Coronary artery (tissue), 2 donors: ENCODE results near the gene TSPAN18.

Source experiments
- DNase-seq: peaks from one replicate; pipeline ENCODE4 v3.0.0-alpha.2; 2017; ENCODE audit warnings: low spot score
- H3K27ac ChIP-seq, 2 donors: fragments of 200-600 bp; sonication (generic); one replicate each; pipeline ENCODE4 v1.5.1; 2016 to 2019
- H3K4me3 ChIP-seq: fragments of 200-600 bp; sonication (generic); 2 replicates; pipeline ENCODE4 v1.5.1; 2016; ENCODE audit warnings: mild to moderate bottlenecking, moderate library complexity
- TF ChIP-seq, protein P1 (sequence below): fragments of 200-600 bp; sonication (generic); IDR thresholded peaks from one replicate; pipeline ENCODE4 v1.5.1; 2019; ENCODE audit warnings: antibody characterized with exemption

Gene TSPAN18

DNA sequence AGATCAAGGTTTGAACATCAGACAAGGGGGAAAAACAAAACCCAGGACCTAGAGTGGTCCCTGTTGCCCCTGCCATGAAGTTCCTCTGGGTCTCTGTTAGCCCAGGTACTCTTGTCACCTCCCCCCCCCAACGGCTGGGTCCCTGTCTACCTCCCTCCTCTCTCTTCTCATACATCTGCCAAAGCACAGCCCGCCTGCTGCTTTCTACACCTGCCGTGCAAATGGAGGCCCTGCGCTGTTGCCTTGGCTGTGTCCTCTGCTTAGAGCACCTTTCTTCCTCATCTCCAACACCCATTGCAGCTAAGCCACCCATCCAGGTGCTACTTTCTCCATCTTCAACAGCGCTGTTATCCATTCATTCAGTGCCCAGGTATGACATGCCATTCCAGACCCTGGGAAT, 124.7 kb downstream of the TSPAN18 start:
- no peak for DNase-seq
- no peak overlapping the region for H3K4me3 ChIP-seq
- no peak overlapping the region for H3K27ac ChIP-seq
- TF ChIP-seq, protein P1, sequence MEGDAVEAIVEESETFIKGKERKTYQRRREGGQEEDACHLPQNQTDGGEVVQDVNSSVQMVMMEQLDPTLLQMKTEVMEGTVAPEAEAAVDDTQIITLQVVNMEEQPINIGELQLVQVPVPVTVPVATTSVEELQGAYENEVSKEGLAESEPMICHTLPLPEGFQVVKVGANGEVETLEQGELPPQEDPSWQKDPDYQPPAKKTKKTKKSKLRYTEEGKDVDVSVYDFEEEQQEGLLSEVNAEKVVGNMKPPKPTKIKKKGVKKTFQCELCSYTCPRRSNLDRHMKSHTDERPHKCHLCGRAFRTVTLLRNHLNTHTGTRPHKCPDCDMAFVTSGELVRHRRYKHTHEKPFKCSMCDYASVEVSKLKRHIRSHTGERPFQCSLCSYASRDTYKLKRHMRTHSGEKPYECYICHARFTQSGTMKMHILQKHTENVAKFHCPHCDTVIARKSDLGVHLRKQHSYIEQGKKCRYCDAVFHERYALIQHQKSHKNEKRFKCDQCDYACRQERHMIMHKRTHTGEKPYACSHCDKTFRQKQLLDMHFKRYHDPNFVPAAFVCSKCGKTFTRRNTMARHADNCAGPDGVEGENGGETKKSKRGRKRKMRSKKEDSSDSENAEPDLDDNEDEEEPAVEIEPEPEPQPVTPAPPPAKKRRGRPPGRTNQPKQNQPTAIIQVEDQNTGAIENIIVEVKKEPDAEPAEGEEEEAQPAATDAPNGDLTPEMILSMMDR = no peak

DNA sequence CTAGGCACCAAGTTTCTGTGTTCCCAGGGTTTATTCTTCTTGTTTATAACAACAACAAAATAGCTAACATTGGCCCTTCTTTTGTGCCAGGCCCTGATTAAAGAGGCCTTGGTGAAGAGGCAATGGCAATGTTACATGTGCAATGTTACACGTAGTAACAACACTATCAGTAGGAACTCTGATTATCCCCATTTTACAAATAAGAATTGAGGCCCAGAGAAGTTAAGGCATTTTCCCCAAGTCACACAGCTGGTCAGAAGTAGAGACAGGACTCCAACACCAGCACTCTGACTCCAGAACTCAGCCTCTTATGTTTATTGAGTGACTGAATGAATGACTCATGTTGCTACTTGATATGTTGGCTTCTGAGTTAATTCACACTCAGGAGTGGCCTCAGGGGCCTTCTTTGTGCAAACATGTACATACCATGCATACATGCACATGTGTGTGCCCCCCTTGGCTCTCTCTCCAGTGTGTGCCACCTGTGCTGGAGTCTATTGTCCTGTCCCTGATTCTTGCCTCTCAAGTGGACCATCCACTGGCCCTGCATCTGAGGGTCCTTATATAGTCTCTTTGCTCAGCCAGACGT, 125.5 kb downstream of the TSPAN18 start:
- no peak for DNase-seq
- no peak overlapping the region for H3K4me3 ChIP-seq
- TF ChIP-seq, protein P1 = no peak
- H3K27ac ChIP-seq = no peak overlapping the region

DNA sequence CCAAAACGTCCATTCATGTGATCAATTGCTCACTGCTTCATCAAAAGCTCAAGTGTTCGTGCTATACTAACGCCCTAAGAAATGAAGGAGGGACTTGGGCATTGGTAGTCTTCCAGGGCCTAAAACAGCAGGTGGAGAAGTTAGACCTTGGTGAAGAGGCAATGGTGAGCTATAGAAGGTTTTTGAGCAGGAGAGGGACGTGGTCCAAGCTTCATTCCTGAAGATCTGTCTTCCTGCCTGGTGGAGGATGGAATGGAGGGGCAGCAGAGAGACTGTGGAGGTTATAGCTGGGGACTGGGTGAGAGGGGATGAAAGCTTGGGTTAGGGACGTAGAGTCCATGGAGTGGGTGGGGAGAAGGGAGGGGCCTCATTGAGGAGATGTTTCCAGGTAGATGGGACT, 126.2 kb downstream of the TSPAN18 start:
- TF ChIP-seq, protein P1 = no peak
- no peak for DNase-seq

DNA sequence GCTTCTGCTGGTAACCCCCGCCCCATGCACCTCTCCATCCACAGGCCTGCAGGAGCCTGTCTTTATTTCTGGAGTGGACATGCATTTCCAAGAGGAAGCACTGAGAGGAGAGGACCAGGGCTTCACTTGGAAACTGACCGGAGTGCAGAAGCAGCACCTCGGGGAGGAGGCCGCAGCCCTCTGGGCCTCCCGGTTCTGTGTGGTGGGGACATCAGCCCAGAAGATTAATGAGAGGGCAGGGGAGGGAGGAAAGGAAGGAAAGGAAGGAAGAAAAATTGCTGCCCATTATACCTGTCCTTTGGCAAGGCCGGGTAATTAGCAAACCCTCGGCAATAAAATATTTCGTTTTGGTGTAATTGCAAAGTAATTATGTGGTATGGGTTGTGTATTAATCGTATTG, 126.9 kb downstream of the TSPAN18 start:
- Histone ChIP-seq H3K27ac (no peak overlapping the region), H3K4me3 (no peak overlapping the region)
- TF ChIP-seq, protein P1 = no peak
- no peak for DNase-seq

More for the DNA sequence above, 126.2 kb downstream of the TSPAN18 start:
- Histone ChIP-seq H3K27ac (no peak overlapping the region), H3K4me3 (no peak overlapping the region)

DNA sequence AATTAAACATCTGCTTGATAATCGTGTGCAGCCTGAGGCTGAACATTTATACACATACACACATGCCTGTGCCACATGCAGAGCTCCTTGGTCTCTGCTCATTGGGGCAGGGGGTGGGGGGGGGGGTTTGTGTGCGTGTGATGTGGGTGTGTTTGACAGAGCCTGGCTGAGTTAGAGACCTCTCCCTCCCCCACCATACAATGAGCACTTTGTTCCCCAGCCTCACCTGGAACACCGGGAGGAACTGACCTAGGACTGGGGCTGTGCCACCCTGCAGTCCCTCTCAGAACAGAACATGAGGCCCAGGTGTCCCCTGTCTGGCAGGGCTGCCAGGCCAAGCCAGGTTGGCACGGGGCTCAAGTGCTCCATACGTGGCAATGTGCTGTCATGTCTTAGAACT, 127.3 kb downstream of the TSPAN18 start:
- no peak overlapping the region for H3K4me3 ChIP-seq
- TF ChIP-seq, protein P1 = no peak
- H3K27ac ChIP-seq = no peak overlapping the region
- no peak for DNase-seq

DNA sequence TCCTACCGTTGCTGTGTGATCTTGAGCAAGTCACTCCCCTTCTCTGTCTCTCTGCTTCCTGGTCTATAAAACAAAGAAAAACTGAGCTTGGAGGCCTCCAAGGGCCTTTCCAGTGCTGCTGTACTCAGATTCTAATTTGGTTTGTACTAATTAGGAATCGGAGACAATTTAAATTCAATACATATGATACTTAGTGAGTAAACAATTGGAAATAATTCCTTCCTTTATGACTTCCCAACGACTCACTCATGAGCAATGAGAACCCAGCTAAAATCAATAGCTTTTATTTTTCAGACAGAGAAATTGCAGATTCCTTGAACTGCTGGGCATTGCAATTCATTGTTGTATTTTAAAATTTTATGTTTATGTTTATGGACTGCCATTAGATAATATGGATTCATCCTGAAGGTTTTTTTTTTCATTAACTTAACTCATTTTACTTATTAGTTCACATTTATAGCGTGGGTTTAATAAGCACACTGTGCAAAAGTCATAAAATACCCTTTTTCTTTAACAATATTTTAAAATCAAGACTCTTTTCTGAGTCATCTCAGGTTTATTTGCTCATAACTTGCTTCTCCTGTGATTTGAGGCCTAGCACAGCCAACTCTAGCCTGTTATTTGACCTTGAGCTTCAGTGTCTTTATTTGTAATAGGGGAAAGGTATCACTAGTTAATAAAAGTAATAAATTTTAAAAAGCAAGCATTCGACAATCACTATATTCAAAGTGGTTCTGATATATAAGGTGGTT, 128.2 kb downstream of the TSPAN18 start:
- H3K4me3 ChIP-seq = no peak overlapping the region
- TF ChIP-seq, protein P1 = no peak
- no peak for DNase-seq
- no peak overlapping the region for H3K27ac ChIP-seq

DNA sequence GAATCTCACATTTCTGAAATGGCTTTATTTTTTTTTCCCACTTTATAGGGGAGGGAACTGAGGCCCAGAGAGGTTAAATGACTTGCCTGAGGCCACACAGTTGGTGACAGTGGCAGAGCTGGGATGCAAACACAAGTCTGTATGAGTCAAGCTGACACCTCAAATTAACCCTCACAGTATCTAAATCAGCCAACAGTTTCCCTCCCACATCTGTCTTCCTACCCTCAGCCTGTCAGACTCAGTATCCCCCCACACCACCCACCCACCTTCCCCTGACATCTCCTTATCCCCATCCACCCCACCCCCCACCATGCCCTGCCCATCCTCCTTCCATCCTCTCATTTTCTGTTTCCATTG, 128.7 kb downstream of the TSPAN18 start:
- no peak overlapping the region for H3K27ac ChIP-seq

More for the DNA sequence above, 128.7 kb downstream of the TSPAN18 start:
- TF ChIP-seq, protein P1 = no peak
- no peak overlapping the region for H3K4me3 ChIP-seq
- DNase-seq = no peak
